ENCODE data around the gene RANBP10. TPM values are rescaled to one million over a fixed set of nuclear protein-coding genes. Genes with fewer than 3 reads are reported as not detected.

The RANBP10 gene
- total and polyA plus RNA-seq, 10 of the 15 experiments (the other 5 are each of a cell fraction or from before 2014, with no cell fraction given), result 1.2 to 20.4 (median 10.8) TPM

DNA sequence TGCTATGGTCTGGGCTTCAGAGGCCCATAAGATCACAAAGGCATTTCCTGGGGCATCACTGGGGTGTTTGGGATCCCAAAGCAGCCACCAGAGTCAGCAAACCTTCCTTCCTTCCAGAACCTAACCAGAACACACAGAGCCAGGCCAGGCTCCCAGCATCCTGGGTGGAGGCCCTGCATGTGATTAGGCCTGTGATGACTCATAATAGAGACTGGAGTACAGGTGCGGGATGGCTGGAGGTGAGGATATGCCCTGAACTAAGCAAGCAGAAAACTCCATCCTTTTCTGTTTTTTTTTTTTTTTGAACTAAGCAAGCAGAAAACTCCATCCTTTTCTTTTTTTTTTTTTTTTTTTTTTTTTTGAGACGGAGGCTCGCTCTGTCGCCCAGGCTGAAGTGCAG, 69.5 kb downstream of the RANBP10 start:
- CTCF ChIA-PET, result no interaction called here
- intact Hi-C loops (cut with micrococcal nuclease; ENCODE audit: unreplicated experiment) (no loop called here), in situ Hi-C loops (cut with MboI) (no loop called here)
- no peaks in the 10 kb centered on the region for H3K9me3 ChIP-seq (replicated peaks; ENCODE audit: control insufficient read depth, insufficient read depth, low read length)
- TF ChIP-seq, protein P1, sequence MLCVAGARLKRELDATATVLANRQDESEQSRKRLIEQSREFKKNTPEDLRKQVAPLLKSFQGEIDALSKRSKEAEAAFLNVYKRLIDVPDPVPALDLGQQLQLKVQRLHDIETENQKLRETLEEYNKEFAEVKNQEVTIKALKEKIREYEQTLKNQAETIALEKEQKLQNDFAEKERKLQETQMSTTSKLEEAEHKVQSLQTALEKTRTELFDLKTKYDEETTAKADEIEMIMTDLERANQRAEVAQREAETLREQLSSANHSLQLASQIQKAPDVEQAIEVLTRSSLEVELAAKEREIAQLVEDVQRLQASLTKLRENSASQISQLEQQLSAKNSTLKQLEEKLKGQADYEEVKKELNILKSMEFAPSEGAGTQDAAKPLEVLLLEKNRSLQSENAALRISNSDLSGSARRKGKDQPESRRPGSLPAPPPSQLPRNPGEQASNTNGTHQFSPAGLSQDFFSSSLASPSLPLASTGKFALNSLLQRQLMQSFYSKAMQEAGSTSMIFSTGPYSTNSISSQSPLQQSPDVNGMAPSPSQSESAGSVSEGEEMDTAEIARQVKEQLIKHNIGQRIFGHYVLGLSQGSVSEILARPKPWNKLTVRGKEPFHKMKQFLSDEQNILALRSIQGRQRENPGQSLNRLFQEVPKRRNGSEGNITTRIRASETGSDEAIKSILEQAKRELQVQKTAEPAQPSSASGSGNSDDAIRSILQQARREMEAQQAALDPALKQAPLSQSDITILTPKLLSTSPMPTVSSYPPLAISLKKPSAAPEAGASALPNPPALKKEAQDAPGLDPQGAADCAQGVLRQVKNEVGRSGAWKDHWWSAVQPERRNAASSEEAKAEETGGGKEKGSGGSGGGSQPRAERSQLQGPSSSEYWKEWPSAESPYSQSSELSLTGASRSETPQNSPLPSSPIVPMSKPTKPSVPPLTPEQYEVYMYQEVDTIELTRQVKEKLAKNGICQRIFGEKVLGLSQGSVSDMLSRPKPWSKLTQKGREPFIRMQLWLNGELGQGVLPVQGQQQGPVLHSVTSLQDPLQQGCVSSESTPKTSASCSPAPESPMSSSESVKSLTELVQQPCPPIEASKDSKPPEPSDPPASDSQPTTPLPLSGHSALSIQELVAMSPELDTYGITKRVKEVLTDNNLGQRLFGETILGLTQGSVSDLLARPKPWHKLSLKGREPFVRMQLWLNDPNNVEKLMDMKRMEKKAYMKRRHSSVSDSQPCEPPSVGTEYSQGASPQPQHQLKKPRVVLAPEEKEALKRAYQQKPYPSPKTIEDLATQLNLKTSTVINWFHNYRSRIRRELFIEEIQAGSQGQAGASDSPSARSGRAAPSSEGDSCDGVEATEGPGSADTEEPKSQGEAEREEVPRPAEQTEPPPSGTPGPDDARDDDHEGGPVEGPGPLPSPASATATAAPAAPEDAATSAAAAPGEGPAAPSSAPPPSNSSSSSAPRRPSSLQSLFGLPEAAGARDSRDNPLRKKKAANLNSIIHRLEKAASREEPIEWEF (IDR thresholded peaks at IDR 0.05; ENCODE audit: insufficient replicate concordance, low read depth, low read length), result no peak
- TF ChIP-seq MYC (IDR thresholded peaks at IDR 0.05; ENCODE audit: insufficient read depth, insufficient read length, insufficient replicate concordance, low read length, severe bottlenecking) (no peak), IKZF2 (IDR thresholded peaks at IDR 0.05) (no peak)
- H3K36me3 ChIP-seq (ENCODE audit: control insufficient read depth in 2 of 2, insufficient read depth in 2 of 2, low read length in 1 of 2), result peaks cover 6 to 7% of the 10 kb centered on the region in 2 experiments; a peak in 3 of 4 replicates
- ATAC-seq (no peak), DNase-seq (ENCODE audit: low read depth, low spot score) (no peak), FAIRE-seq (no peak)
- H3K79me2 ChIP-seq (ENCODE audit: control insufficient read depth, insufficient read depth, low read length), result no peaks in the 10 kb centered on the region
- POLR2A ChIA-PET, result interaction anchor here (1.8 kb wide), 1 partner anchor 17 kb away, joined by 7 read pairs; no protein-coding TSS in a partner anchor
- SMC1A ChIA-PET (ENCODE audit: uncharacterized antibody, unreplicated experiment), result no interaction called here
- no peak overlapping the region for H3K9ac ChIP-seq (ENCODE audit: control insufficient read depth, insufficient read depth, low read length)
- H3K27me3 ChIP-seq (replicated peaks in 1 of 2; ENCODE audit: control insufficient read depth in 2 of 2, insufficient read depth in 2 of 2, low read length in 1 of 2), result no peaks in the 10 kb centered on the region
- whole genome bisulfite sequencing (ENCODE audit: insufficient coverage, insufficient replicate concordance, low lambda C conversion rate, missing lambda C conversion rate), result 100% methylated on average over 1 of the region's 4 CpGs
- H3K4me3 ChIP-seq, result no peak overlapping the region
- H2AFZ ChIP-seq (ENCODE audit: control insufficient read depth, low read depth, low read length), result no peak overlapping the region
- H3K4me2 ChIP-seq (ENCODE audit: control insufficient read depth, insufficient read depth), result no peak overlapping the region
- no peak overlapping the region for H3K27ac ChIP-seq (ENCODE audit: control insufficient read depth, insufficient read depth)
- RAD21 ChIA-PET (ENCODE audit: unreplicated experiment), result interaction anchor here (0.7 kb wide), 1 partner anchor 22 kb away, joined by 3 read pairs; no protein-coding TSS in a partner anchor
- no TSS peak for BruUV-seq (replicated peaks)
- no peaks in the 10 kb centered on the region for H3K4me1 ChIP-seq (ENCODE audit: control insufficient read depth, insufficient read depth, low read length)
- no peaks in the 10 kb centered on the region for H4K20me1 ChIP-seq (ENCODE audit: control insufficient read depth, insufficient read depth)
